ENCODE measurements around the gene CRYAA.
A peak's percentile ranks its signal among the peaks of the same experiment; 100 is the strongest.
"Not testable (repeated sequence)": the region's sequence is repeated elsewhere in the genome, so short reads cannot be mapped to it uniquely, and the experiment has no call there.

The CRYAA gene

DNA sequence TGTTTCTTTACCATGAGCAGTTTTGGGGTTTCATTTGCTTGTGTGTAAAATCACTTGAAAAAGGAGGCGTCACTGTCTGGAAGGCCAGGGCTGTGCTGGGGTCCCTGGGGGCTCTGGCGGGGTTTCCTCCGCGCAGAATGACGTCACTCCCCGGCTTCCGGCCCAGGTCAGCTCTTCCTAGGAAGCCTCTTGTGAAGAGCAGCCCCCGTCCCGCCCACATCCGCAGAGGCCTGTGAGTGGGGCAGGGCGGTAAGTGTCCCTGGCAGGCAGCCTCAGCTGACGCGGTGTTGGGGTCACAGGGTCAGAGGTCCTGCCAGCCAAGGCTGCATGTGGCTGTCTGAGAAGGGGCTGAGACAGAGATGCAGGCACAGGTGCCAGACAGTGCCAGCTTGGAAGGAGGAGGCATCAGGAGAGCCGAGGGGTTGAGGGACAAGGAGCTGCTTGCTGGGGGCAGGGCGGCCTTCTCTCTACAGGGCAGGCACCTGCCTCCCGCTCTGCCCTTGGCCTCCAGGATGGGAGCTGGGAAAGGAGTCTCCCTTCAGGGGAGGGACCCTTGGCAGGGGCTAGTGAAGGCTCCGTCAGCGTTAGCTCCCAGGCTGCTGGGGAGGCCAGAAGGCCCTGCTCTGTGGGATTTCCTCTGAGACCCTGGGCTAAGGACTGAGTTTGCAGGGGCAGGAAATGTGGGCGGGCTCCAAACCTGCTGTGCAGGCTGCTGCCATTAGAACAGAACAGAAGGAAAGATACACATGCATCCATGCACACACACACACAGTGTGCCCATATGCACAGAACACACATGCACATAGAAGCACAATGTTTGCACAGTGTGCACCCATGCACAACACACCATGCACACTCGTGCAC is 8.5 kb downstream of the CRYAA start:
- DNase-seq (ENCODE audit: low spot score), result not testable (repeated sequence)

DNA sequence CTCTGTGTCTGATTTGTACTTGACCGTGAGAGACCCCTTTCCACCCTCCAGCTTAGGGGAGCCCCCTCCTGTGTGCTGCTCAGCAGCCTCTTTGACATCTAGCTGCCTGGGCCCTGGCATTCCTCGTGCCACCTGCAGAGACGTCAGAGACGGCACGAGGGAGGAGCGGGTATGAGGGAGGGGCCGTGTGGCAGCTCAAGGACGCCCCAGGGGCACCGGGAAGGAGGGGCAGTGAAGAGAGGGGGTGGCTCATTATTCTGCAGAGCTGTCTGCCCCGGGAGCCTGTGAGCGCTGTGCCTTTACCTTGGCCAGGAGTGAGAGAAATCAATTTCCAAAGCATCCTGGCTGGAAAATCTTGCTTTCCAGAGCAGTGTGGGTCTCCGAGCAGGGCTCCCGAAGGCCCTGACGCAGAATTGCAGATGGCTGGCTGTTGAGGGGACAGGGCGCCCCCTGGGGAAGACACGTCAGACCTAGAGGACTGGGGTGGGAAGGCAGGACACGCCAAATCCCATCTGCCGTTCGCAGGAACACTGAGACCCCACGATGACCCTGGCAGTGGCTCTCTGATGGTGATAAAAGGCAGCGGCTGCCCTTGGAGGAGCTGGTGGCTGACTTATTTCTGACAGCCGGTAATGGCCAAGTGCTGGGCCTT is 9.5 kb downstream of the CRYAA start:
- not testable (repeated sequence) for DNase-seq (ENCODE audit: low spot score)

DNA sequence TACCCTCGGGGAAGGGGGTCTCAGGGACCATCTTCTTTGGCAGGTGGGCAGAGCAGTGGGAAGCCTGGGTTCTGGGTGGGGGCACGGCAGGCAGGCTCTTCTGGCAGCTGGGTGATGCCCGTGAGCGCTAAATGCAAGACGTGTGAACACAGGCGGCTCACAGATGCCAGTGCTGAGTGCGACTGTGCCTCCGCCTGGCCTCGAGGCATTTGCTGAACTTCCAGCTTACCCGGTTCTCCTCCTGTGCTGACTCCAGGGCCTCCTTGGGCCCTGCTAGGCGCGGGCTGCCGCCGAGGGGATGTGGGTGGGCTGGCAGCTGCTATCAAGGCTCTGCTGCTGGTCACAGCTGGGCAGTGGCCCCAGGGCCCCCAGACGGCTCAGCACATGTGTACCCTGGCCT is 12.2 kb downstream of the CRYAA start:
- DNase-seq (ENCODE audit: low spot score), result not testable (repeated sequence)

DNA sequence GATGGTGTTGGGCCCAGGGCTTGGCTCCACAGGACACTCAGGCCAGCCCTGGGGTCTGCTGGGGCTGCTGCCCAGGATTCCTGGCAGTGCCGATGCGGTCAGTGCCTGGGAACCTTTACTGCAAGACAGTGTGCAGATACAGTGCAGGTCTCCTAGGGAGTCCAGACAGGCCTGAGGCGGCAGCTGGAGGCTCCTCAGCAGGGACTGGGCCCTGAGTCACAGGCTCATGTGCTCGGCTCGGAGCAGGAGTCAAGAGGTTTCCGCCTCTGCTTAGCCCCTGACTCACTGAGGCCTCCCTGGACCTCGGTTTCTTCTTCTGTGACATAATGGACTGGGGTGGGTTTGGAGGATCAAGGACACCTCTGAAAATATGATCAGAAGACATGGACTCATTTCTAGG is 18.5 kb downstream of the CRYAA start:
- not testable (repeated sequence) for DNase-seq (ENCODE audit: low spot score)

DNA sequence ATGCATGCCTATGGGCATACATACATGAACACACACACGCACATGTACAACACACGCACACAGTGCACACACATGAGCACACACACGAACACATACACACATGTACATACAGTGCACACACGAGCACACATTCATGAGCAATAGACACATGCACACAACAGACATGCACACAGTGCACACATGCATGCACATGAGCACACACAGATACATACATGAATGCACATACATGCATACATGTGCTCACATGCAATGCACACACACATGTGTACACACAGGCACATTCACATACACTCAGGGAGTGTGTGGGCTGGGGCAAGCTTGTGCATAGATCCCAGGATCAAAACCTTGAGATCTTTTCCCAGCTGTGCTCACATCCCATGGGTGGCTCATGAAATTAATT is 18.9 kb downstream of the CRYAA start:
- no peak for DNase-seq (ENCODE audit: low spot score)

DNA sequence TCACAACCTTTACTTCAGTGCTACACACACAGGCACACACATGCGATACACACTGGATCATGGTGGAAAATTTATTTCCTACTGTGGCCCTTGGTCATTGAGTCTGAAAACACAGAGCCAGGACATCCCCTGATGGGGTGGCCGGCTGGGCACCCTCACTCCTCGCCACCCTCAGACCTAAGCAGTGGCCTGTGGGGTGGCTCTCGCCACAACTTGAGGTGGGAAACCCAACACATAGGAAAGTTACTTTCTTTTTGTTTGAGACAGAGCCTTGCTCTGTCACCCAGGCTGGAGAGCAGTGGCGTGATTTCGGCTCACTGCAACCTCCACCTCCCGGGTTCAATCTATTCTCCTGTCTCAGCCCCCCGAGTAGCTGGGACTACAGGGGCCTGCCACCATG is 19.4 kb downstream of the CRYAA start:
- DNase-seq (ENCODE audit: low spot score), result no peak

DNA sequence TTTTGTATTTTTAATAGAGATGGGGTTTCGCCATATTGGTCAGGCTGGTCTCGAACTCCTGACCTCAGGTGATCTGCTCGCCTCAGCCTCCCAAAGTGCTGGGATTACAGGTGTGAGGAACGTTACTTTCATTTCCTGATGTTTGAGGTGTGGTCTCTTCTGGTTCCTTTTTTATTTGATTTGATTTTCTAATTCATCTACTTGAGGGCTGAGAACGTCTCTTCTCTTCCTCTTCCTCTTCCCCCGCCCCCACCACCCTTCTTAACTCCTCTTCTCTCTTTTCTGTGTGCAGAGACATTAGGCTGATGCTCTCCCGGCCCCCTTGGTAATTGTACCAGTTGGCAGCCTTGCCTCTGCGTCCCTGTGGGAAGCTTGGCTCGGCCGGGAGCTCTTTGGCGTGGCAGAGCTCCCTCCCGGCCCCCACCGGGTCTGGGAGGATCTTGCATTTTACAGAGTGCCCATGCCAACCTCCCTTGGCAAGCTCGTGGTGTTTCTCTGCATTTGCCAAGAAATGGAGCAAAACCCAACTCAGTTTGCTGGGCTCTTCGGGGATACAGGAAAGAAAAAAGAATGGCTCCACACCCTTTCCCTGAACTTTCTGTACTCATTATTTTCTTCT is 19.9 kb downstream of the CRYAA start:
- DNase-seq (ENCODE audit: low spot score), result no peak

DNA sequence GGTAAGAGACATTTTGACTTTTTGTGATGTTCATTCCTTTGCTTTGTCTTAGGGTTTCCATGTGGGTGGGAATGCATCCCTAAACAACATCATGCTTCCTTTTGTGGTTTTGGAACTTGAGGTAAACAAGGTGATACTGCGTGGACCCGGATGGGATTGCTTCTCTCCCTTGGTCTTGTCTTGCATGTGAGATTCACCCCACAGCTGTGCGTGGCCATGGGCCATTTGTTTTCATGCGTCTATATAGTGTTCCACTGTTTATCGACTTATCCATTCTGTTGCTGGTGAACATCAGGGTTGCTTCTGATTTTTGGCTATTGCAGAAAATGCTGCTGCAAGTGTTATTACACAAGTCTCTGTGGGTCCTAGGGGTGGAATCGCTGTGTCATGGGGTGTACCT is 21.1 kb downstream of the CRYAA start:
- no peak for DNase-seq (ENCODE audit: low spot score)

DNA sequence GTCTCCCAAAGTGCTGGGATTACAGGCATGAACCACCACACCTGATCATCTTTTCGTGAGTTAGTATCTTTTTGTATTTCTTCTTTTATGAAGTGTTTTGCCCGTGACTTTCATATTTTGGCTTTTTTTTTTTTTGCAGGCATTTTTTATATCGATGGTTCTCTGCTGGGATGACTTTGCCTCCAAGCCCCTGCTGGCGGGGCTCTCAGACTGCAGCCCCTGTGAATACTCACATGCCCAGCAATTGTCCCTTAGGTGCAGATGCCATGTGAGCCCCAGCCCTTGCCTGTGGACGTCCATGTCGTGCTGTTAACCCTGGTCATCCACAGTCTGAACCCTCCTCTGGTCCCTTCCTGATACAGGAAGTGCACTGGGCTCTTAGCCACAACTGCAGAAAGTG is 21.7 kb downstream of the CRYAA start:
- no peak for DNase-seq (ENCODE audit: low spot score)

DNA sequence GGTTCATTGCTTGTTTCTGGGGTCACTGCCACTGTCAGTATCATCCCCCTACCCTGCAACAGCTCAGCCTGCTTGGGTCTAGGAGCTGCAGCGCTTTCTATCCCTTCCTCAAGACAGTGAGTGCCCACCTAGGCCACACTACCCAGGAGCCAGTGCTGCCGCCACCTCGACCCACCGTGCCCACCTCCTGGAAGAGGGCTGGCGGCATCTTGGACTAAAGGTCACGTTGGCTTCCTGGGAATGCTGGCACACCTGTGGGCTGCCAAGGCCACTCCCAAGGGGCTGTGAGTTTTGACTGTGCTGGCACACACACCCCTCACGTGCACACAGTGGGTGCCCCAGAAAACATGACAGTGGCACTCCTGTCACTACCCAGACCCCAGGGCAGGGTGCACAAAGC is 22.1 kb downstream of the CRYAA start:
- DNase-seq (ENCODE audit: low spot score), result no peak

DNA sequence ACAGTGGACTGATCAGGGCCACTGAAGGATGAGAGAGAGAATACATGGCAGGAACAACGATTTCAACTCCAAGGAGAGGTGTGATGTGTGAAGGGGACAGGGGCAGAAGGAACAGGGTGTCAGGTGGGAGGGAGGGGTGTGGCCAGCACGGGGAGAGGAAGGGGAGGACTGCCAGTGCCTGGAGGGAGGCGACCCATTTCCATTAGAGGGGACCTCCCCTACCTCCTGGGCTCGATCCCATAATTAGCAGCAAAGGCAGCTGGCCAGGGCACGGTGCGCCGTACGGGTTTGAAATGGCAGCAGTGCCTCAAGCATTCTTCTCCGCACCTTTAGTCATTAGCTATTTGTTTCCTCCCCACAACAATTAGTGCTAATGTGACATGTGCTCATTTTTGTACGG is 22.7 kb downstream of the CRYAA start:
- DNase-seq (ENCODE audit: low spot score), result no peak

DNA sequence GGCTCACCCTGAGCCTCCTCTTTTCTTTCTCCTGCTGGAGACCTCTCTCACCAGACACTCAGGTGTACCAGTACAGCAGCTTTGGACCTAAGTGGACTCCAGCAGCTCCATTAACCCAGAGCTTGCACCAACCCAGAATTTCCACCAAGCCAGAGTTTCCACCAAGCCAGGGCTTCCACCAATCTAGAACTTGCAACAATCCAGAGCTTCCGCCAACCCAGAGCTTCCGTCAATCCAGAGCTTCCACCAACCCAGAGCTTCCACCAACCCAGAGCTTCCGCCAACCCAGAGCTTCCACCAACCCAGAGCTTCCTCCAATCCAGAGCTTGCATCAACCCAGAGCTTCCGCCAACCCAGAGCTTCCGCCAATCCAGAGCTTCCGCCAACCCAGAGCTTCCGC is 23.2 kb downstream of the CRYAA start:
- DNase-seq (ENCODE audit: low spot score), result no peak

DNA sequence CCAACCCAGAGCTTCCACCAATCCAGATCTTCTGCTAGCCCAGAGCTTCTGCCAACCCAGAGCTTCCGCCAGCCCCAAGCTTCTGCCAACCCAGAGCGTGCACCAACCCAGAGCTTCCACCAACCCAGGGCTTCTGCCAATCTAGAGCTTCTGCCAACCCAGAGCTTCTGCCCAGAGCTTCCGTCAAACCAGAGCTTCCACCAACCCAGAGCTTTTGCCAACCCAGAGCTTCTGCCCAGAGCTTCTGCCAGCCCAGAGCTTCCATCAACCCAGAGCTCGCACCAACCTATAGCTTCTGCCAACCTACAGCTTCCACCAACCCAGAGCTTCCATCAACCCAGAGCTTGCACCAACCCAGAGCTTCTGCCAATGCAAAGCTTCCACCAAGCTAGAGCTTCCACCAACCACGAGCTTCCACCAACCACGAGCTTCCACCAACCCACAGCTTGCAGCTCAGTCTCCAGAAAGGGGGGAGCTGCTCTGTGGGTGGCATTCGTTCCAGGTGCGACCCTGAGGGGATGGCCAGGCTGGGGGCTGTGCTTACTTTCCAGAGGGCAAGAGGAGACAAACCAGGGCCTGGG is 23.8 kb downstream of the CRYAA start:
- no peak for DNase-seq (ENCODE audit: low spot score)

DNA sequence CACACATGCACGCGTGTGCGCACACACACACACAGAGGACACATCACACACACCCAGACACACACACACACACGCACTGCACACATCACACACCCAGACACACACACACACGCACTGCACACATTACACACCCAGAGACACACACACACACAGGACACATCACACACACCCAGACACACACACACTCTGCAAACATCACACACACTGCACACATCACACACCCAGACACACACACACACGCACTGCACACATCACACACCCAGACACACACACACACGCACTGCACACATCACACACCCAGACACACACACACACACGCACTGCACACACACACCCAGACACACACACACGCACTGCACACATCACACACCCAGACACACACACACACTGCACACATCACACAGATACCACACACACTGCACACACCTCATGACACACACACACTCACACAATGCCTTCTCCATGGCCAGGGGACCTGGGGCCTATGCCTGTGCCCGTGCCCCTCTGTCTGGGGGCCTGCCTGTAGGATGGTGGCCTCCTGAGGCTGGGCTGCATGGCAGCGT is 24.4 kb downstream of the CRYAA start:
- DNase-seq (ENCODE audit: low spot score), result no peak

DNA sequence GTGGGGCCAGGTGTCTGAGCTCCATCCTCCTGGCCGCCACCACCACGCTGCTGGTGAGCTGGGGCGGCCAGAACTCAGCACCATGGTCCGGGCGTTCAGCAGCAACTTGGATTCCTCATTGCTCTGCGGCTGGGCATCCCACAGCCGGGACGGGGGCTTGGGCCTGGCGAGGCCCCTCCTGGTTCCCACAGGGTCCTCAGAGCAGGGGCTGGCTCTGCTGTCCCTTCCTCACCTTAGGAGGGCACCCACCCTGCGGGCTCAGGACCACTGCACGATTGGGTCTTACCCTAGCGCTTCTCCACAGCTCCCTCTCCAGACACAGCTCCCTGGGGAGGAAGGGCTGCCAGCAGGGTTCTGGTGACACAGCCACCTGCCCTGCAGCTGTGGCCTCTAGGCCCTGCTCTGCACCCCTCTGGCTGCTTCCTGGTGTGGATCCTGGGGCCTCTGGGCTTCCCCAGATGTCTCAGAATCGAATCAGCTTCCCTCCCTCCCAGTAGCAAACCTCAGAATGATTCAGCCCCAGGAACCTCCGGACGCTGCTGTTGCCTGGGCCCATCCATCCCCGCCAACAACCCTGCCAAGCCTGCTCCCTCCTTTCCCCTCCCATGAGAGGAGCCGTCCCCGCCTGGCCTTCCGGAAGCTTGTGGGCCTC is 25.0 kb downstream of the CRYAA start:
- peak; percentile 46 for DNase-seq (ENCODE audit: low spot score)

DNA sequence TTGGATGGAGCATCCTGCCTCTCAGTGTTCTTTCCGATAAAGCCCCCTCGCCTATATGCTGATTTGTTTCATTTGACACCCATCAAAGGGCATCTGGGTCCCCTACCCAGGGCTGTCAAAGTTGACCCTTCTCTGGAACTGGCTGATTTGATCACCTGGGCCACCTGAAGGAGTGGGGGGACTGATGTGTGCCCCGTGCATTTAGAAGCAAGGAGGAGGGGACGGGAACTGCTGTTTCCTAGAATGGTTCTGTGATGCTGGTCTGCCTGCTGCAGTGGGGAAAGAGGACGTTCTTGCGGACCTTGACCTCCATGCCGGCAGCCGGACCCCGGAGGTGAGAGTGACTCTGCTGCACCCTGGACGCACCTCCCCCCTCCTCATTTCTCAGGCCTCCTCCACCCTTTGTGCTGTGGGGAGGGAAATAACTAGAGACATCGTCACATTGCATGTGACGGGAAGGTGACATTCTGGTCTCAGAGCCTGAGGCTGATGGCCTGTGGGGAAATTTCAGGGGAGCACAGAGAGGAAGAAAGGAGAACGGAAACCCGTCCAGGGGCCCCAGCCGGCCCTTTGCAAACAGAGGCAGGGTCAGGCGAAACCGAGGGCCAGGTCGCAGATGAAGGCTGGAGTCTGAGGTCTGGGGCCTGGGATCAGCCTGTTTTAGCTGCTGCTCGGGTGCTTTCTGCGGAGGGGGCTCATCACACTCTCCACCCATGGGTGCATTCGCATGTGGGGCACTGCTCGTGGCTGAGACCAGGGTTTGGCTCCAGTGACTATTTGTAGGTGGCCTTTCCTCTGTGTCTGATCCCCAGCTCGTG is 25.7 kb downstream of the CRYAA start:
- DNase-seq (ENCODE audit: low spot score), result no peak

DNA sequence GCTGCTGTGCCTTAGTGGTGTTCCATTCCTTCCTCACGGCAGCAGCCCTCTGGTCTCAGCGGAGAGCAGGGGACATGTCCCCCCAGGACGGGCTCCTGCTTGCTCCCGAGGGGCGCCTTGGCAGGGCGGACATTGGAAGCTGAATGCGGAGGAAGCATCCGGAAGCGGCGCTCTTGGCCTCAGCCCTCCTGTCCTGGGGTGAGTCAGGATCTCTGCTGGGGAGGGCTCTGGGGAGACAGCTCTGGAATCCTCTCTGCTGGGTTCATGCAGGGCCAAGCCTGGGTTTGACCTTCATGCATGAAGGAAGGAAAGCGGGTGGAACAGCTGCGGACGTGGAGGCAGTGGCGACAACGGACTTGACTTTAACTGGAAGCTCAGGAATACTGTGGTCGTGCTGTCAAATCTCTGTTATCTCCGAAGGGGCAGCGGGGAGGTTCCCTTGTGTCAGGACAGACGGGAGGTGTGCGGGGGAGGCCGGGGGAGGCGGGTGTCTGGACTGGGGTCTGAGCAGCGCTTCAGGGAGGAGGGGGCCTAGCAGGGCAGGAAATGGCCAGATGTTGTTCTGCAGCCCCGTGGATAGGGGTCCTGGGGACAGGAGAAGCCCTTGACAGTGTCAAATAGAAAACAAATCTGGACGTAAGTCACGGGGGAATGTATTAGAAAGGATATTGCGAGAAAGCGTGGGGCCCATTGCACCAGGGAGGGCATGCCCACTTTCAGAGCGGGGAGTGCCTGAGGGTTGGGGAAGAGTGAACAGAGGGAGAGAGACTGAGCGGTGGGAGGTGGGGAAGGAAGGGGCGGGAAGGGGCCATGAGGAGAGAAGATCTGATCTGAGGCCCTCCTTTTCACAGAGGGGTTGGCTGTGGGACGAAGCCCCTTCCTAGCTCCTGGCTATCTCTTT is 26.6 kb downstream of the CRYAA start:
- no peak for DNase-seq (ENCODE audit: low spot score)

DNA sequence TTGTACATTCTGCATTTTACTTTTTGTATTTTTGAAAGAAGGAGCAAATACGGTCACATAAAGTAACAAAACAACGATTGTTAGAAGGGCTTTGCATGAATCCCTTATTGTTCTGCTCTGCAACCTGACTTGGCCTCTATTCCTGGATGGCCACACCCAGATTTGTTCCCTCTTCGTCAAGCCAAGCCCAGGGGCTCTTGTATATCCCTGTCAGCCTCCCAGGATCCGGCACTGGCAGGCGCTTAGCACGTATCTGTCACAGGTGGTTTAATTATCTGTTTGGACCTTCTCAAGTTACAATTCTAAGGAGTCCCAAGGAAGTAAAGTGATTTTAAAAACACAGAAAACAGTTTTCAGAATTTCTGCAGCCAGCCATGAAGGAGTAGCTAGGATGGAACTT is 28.0 kb downstream of the CRYAA start:
- no peak for DNase-seq (ENCODE audit: low spot score)

DNA sequence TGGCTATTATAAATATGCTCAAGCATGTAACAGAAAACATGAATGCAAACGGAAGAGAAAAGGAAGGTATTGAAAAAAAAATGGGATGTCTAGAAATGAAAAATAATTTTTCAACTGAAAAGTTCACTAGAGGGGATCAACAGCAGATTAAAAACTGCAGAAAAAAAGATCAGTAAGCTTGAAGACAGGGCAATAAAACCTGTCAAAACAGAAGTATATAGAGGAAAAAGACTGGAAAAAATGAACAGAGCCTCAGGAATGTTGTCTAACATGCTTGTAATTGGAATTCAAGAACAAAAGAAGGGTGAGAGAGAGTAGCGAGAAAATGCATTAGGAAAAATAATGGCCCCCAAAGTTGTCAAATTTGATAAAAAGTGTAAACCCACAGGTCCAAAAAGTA is 29.6 kb downstream of the CRYAA start:
- DNase-seq (ENCODE audit: low spot score), result no peak

DNA sequence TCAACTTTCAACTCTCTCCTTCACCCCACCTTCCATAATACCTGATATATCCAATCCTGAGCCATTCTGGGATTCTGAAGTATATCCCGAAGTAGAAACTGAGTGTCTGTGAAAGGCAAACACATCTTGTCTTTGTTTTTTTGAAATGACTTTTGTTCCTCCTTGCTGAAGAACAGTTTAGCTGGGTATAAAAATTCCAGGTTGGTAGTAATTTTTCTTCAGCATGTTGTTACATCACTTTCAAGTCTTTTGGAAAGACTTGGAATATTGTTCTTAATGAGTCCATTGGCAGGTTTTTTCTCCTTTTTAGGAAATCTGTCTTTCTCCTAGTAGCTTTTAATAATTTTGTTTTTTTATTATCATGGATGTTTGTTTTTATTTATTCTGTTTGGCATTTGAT is 32.7 kb downstream of the CRYAA start:
- no peak for DNase-seq (ENCODE audit: low spot score)
